Glomerular endothelial cell (primary cell): ENCODE data around the gene LRRC56. TPM values are rescaled to one million over a fixed set of nuclear protein-coding genes. Genes with fewer than 3 reads are reported as not detected.
A peak's percentile ranks its signal among the peaks of the same experiment; 100 is the strongest.

ENCODE experiments used
- DNase-seq: peaks from one replicate; pipeline ENCODE4 v3.0.0-alpha.2; 2011; ENCODE audit warnings: low read depth, low spot score; ENCODE audit errors: extremely low read depth
- total RNA-seq: library from RNA; depleted of rRNA; stranded (reverse); fragments of >200 nt; gene quantifications from 2 replicates; pipeline ENCODE4 v1.2.3, GENCODE V29; 2015

LRRC56 gene
- total RNA-seq, 1 donor from 2014 or later = 0.53 TPM

- DNase-seq = peak; percentile 67
Observed at GRCh38 chr11:518463-519202, 18.7 kb upstream of the LRRC56 start.

GRCh38 chr11:520428-521176 is 16.7 kb upstream of the LRRC56 start:
- DNase-seq = no peak

- DNase-seq = no peak
Observed at GRCh38 chr11:521177-521688, 16.1 kb upstream of the LRRC56 start.

GRCh38 chr11:526192-526591 is 11.1 kb upstream of the LRRC56 start:
- DNase-seq = no peak

GRCh38 chr11:528166-528814 is 9.0 kb upstream of the LRRC56 start:
- DNase-seq = no peak

GRCh38 chr11:528815-529727 is 8.3 kb upstream of the LRRC56 start:
- DNase-seq = no peak

- DNase-seq = no peak
Observed at GRCh38 chr11:529728-530411, 7.5 kb upstream of the LRRC56 start.

GRCh38 chr11:530960-531831 is 6.1 kb upstream of the LRRC56 start:
- no peak for DNase-seq

GRCh38 chr11:531919-532526 is 5.3 kb upstream of the LRRC56 start:
- DNase-seq = no peak

GRCh38 chr11:532527-532985 is 4.8 kb upstream of the LRRC56 start:
- DNase-seq = no peak

GRCh38 chr11:532986-533585 is 4.2 kb upstream of the LRRC56 start:
- no peak for DNase-seq

- no peak for DNase-seq
Observed at GRCh38 chr11:533586-534395, 3.5 kb upstream of the LRRC56 start.

GRCh38 chr11:534396-535209 is 2.7 kb upstream of the LRRC56 start:
- DNase-seq = no peak

- DNase-seq = no peak
Observed at GRCh38 chr11:535210-535518, 2.2 kb upstream of the LRRC56 start.

GRCh38 chr11:535519-536454 is 1.5 kb upstream of the LRRC56 start, which contains the start of gene HRAS:
TSS of gene HRAS (minus strand) at chr11:535576.
- DNase-seq = peak; percentile 14
